ENCODE measurements around the gene SLC39A11.

GRCh38 chr17:73089322-73090317 is 2.9 kb downstream of the SLC39A11 start:
- TF ChIP-seq EZH2 (optimal IDR thresholded peaks at IDR 0.05; ENCODE audit: low read depth, low read length) (no peak), CTCF (IDR thresholded peaks at IDR 0.05; ENCODE audit: low read length) (no peak)

All from MM.1S (cell line).